Measurements from ENCODE around the gene DNAAF2. TPM values are rescaled to one million over a fixed set of nuclear protein-coding genes. Genes with fewer than 3 reads are reported as not detected.

The DNAAF2 gene
- total and polyA plus RNA-seq, 4 donors: 4.2 to 8.2 (median 5.3) TPM

GRCh38 chr14:49654511-49654910 is 19.5 kb upstream of the DNAAF2 start:
- TF ChIP-seq HNF4G (IDR thresholded peaks at IDR 0.05): no peak
- no peak for TF ChIP-seq NR2F2 (IDR thresholded peaks at IDR 0.05)
- no peak for TF ChIP-seq GABPA (IDR thresholded peaks at IDR 0.05 in 1 of 2, conservative IDR thresholded peaks at IDR 0.05 in 1 of 2)
- TF ChIP-seq, protein P1, sequence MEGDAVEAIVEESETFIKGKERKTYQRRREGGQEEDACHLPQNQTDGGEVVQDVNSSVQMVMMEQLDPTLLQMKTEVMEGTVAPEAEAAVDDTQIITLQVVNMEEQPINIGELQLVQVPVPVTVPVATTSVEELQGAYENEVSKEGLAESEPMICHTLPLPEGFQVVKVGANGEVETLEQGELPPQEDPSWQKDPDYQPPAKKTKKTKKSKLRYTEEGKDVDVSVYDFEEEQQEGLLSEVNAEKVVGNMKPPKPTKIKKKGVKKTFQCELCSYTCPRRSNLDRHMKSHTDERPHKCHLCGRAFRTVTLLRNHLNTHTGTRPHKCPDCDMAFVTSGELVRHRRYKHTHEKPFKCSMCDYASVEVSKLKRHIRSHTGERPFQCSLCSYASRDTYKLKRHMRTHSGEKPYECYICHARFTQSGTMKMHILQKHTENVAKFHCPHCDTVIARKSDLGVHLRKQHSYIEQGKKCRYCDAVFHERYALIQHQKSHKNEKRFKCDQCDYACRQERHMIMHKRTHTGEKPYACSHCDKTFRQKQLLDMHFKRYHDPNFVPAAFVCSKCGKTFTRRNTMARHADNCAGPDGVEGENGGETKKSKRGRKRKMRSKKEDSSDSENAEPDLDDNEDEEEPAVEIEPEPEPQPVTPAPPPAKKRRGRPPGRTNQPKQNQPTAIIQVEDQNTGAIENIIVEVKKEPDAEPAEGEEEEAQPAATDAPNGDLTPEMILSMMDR (IDR thresholded peaks at IDR 0.05; ENCODE audit: low read depth, low read length, missing input control): no peak
- TF ChIP-seq, protein P2, sequence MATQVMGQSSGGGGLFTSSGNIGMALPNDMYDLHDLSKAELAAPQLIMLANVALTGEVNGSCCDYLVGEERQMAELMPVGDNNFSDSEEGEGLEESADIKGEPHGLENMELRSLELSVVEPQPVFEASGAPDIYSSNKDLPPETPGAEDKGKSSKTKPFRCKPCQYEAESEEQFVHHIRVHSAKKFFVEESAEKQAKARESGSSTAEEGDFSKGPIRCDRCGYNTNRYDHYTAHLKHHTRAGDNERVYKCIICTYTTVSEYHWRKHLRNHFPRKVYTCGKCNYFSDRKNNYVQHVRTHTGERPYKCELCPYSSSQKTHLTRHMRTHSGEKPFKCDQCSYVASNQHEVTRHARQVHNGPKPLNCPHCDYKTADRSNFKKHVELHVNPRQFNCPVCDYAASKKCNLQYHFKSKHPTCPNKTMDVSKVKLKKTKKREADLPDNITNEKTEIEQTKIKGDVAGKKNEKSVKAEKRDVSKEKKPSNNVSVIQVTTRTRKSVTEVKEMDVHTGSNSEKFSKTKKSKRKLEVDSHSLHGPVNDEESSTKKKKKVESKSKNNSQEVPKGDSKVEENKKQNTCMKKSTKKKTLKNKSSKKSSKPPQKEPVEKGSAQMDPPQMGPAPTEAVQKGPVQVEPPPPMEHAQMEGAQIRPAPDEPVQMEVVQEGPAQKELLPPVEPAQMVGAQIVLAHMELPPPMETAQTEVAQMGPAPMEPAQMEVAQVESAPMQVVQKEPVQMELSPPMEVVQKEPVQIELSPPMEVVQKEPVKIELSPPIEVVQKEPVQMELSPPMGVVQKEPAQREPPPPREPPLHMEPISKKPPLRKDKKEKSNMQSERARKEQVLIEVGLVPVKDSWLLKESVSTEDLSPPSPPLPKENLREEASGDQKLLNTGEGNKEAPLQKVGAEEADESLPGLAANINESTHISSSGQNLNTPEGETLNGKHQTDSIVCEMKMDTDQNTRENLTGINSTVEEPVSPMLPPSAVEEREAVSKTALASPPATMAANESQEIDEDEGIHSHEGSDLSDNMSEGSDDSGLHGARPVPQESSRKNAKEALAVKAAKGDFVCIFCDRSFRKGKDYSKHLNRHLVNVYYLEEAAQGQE (IDR thresholded peaks at IDR 0.05): no peak
- no peak for TF ChIP-seq HNF4A (conservative IDR thresholded peaks at IDR 0.05)
- no peak for TF ChIP-seq FOXA1 (IDR thresholded peaks at IDR 0.05)
- no peak for DNase-seq (ENCODE audit: low spot score)
- H3K36me3 ChIP-seq (ENCODE audit: control insufficient read depth in 4 of 4, insufficient read depth in 3 of 4, low read depth in 1 of 4, low read length in 3 of 4): peaks cover 0 to 2% (median 0%) of the 10 kb centered on the region in 4 donors
- H3K9ac ChIP-seq (ENCODE audit: low read depth in 1 of 2, low read length in 2 of 2): no peak overlapping the region
- WGBS: 97% methylated on average over 3 of the region's 3 CpGs
- H3K9me3 ChIP-seq (ENCODE audit: control insufficient read depth in 4 of 4, low read length in 3 of 4): no peaks in the 10 kb centered on the region
- H3K4me1 ChIP-seq (ENCODE audit: control insufficient read depth in 4 of 4, insufficient read depth in 4 of 4, low read length in 3 of 4): peaks cover 0 to 3% (median 0%) of the 10 kb centered on the region in 4 donors
- no peaks in the 10 kb centered on the region for H3K27me3 ChIP-seq (ENCODE audit: control insufficient read depth in 4 of 4, insufficient read depth in 4 of 4, low read length in 3 of 4)
- H3K4me3 ChIP-seq (ENCODE audit: low read depth in 1 of 3, low read length in 3 of 3): no peak overlapping the region
- no peak overlapping the region for H3K27ac ChIP-seq (ENCODE audit: low read depth in 1 of 2, low read length in 2 of 2)

DNA sequence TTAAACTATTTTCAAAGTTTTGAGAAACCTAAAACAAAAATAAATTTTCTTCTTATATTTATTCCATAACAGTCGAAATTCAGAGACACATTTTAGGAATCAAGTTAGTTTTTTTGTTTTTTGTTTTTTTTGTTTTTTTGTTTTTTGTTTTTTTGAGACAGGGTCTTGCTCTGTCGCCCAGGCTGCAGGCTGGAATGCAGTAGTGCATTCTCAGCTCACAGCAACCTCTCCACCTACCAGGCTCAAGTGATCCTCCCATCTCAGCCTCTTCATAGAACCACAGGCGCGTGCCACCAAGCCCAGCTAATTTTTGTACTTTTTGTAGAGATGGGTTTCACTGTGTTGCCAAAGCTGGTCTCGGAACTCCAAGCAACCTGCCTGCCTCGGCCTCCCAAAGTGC is 18.5 kb upstream of the DNAAF2 start:
- WGBS: 98% methylated on average over 6 of the region's 6 CpGs

More for the DNA sequence above, 18.5 kb upstream of the DNAAF2 start:
- Histone ChIP-seq H3K9me3 (ENCODE audit: control insufficient read depth in 4 of 4, low read length in 3 of 4) (no peaks in the 10 kb centered on the region), H3K9ac (ENCODE audit: low read depth in 1 of 2, low read length in 2 of 2) (no peak overlapping the region), H3K4me3 (ENCODE audit: low read depth in 1 of 3, low read length in 3 of 3) (no peak overlapping the region), H3K36me3 (ENCODE audit: control insufficient read depth in 4 of 4, insufficient read depth in 3 of 4, low read depth in 1 of 4, low read length in 3 of 4) (peaks cover 0 to 2% (median 0%) of the 10 kb centered on the region in 4 donors), H3K27me3 (ENCODE audit: control insufficient read depth in 4 of 4, insufficient read depth in 4 of 4, low read length in 3 of 4) (no peaks in the 10 kb centered on the region), H3K27ac (ENCODE audit: low read depth in 1 of 2, low read length in 2 of 2) (no peak overlapping the region), H3K4me1 (ENCODE audit: control insufficient read depth in 4 of 4, insufficient read depth in 4 of 4, low read length in 3 of 4) (peaks cover 0 to 3% (median 0%) of the 10 kb centered on the region in 4 donors)
- no peak for DNase-seq (ENCODE audit: low spot score)
- TF ChIP-seq RAD21 (IDR thresholded peaks at IDR 0.05) (no peak), MAX (IDR thresholded peaks at IDR 0.05) (no peak), FOXA1 (IDR thresholded peaks at IDR 0.05) (no peak), FOXA2 (IDR thresholded peaks at IDR 0.05) (no peak), JUND (IDR thresholded peaks at IDR 0.05) (no peak), HNF4A (conservative IDR thresholded peaks at IDR 0.05) (no peak), YY1 (IDR thresholded peaks at IDR 0.05) (no peak), NR2F2 (IDR thresholded peaks at IDR 0.05) (no peak), ZBTB33 (IDR thresholded peaks at IDR 0.05) (no peak), HNF4G (IDR thresholded peaks at IDR 0.05) (no peak), RXRA (IDR thresholded peaks at IDR 0.05) (no peak), EGR1 (IDR thresholded peaks at IDR 0.05; ENCODE audit: low read depth in 2 of 2) (no peak), SP1 (IDR thresholded peaks at IDR 0.05) (no peak), GABPA (IDR thresholded peaks at IDR 0.05 in 1 of 2, conservative IDR thresholded peaks at IDR 0.05 in 1 of 2) (no peak), TAF1 (conservative IDR thresholded peaks at IDR 0.05) (no peak)
- TF ChIP-seq, protein P3, sequence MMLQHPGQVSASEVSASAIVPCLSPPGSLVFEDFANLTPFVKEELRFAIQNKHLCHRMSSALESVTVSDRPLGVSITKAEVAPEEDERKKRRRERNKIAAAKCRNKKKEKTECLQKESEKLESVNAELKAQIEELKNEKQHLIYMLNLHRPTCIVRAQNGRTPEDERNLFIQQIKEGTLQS (IDR thresholded peaks at IDR 0.05): no peak
- TF ChIP-seq, protein P2 (IDR thresholded peaks at IDR 0.05): no peak
- TF ChIP-seq, protein P1 (IDR thresholded peaks at IDR 0.05; ENCODE audit: low read depth, low read length, missing input control): no peak

All from liver (tissue), 9 donors.